ENCODE results near the gene ABHD1.
"Not testable (repeated sequence)": the region's sequence is repeated elsewhere in the genome, so short reads cannot be mapped to it uniquely, and the experiment has no call there.

ABHD1 gene

GRCh38 chr2:27123302-27124150 is at the start of gene ABHD1:
TSS of gene ABHD1 (plus strand) at chr2:27123815. CDS start at chr2:27123949, 134 bp downstream.
- DNase-seq: peak; percentile 13

- no peak for DNase-seq
Observed at GRCh38 chr2:27074738-27075565, 48.7 kb upstream of the ABHD1 start.

DNA sequence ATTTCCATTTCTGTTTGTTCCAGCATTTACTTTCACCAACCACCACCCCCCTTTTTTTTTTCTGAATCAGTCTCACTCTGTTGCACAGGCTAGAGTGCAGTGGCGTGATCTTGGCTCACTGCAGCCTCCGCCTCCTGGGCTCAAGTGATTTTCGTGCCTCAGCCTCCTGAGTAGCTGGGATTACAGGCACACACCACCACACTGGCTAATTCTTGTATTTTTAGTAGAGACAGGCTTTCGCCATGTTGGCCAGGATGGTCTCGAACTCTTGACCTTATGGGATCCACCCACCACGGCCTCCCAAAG is 48.1 kb upstream of the ABHD1 start:
- not testable (repeated sequence) for DNase-seq

- DNase-seq: no peak
Observed at GRCh38 chr2:27076323-27076722, 47.3 kb upstream of the ABHD1 start.

DNA sequence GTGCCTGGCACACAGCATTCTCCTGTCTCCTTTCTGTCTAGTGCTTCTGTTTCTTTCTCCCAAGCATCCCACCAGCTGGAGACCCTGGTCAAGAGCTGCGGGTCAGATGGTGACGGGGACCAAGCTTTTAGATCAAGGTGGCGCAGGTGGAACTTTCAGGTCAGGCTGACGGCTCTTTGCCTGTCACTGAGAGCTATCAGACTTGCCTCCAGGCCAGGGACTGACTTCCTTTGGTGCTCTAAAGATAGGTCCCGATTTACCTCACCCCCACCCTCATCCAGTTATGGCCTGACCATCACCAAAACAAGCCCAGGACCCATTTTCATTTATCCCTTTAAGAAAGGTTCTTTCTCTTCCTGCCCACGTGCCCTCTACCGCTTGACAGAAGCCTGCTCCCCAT is 46.4 kb upstream of the ABHD1 start:
- DNase-seq: no peak

DNA sequence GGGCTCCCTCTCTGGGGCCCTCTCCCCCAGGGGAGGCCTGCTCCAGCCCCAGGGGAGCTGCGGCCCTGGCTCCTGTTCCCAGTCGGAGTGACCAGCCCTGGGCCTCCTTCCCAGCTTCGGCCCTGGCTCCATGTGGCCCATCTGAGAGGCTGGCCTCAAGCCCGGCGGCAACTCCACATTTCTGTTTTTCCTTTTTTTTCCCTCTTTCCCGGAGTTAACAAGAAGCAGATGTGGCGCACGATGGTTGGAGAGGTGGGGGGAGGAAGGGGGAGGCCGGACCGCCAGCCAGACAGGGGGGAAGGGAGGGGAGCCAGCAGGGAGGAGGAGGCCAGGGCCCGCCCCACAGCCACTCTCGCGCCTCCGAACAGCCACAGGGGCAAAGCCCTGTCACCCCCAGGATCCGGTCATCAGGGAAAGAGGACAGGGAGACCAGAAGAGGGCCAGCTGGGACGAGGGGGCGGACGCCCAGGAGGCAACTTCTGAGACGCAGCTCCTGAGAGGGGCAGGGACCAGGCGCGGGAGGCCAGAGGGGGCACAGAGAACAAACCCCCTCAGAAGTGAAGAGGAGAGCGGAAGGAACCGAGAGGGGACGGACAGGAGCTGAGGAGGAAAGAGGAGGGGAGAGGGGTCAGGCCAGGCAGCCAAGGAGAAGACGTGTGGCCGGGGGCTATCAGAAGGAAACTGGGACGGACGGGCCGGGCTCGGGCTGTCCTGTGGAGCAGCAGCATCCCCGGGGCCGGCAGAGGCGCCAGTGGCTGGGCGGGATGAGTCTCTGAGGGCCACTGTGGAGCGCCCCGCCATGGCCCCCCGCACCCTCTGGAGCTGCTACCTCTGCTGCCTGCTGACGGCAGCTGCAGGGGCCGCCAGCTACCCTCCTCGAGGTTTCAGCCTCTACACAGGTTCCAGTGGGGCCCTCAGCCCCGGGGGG is 45.1 kb upstream of the ABHD1 start, which contains the start of gene EMILIN1:
TSS of gene EMILIN1 (plus strand) at position 349 of the 928 bp plus-strand sequence. CDS start at position 800, 451 bp downstream.
- no peak for DNase-seq

DNA sequence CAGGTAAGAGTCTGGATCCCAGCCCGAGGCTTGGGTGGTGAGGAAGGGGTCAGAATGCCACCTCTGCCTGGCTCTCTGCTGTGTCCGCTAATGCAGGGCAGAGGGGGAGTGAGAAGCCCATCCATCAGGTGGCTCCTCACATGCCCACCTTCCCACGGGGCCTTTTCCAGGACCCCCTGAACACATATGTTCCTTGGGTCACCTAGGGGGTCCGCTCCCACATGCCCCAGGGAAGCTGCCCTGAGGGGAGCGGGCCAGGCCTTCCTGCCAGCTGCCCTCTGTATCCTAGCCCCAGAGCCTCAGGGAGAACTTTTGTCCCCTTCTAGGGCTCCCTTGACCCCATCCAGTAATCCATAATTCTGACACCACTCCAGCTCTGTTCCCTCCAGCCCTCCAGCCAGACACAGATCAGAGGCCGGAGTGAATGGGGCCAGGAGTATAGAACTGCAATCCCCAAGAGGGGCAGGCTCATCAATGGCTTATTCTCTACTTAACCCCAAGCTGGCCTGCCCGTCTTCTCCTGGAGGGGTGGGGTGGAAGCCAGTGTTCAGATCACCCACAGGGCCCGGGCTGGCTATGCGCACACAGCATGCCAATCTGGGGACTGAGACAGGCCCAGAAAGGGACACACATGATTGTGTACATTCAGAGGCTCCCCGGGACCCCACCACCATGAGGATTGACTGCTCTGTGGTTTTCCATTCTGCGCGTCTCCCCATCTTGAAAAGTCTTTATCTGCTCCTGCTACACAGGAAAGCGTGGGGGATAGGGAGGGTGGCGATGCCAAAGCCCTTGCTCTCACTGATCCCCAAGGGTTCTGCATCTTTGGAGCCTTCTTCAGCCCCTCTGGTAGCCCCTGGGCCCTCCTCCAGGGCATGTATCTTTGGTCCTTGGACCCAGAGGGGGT is 44.1 kb upstream of the ABHD1 start:
- no peak for DNase-seq

GRCh38 chr2:27080140-27080469 is 43.5 kb upstream of the ABHD1 start:
- no peak for DNase-seq

DNA sequence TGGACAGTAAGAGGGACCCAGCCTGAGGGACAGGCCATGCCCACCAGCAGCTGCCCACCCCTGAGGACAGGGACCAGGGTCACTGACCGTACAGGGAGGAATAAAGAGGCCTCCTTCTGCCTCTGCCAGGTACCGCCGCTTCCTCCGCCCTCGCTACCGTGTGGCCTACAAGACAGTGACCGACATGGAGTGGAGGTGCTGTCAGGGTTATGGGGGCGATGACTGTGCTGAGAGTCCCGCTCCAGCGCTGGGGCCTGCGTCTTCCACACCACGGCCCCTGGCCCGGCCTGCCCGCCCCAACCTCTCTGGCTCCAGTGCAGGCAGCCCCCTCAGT is 43.0 kb upstream of the ABHD1 start:
- DNase-seq: no peak

GRCh38 chr2:27081984-27082772 is 41.4 kb upstream of the ABHD1 start:
- no peak for DNase-seq

- DNase-seq: no peak
Observed at GRCh38 chr2:27082773-27083409, 40.7 kb upstream of the ABHD1 start.

DNA sequence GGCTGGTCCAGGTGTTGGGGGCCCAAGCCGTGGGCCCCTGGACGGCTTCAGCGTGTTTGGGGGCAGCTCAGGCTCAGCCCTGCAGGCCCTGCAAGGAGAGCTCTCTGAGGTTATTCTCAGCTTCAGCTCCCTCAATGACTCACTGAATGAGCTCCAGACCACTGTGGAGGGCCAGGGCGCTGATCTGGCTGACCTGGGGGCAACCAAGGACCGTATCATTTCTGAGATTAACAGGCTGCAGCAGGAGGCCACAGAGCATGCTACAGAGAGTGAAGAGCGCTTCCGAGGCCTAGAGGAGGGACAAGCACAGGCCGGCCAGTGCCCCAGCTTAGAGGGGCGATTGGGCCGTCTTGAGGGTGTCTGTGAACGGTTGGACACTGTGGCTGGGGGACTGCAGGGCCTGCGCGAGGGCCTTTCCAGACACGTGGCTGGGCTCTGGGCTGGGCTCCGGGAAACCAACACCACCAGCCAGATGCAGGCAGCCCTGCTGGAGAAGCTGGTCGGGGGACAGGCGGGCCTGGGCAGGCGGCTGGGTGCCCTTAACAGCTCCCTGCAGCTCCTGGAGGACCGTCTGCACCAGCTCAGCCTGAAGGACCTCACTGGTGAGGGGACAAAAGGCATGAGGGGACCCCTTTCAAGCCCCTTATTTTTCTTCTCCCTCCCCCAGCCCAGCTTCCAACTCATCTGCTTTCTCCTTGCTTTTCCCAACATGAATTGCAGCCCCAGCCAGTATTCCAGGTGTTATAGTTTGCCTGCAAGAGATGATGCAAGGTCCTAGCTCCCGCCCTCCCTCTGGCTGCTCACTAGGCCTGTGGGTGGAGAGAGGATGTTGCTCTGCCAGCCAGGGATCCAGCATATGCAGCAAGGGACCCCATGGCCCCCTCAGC is 40.0 kb upstream of the ABHD1 start:
- DNase-seq: no peak

DNA sequence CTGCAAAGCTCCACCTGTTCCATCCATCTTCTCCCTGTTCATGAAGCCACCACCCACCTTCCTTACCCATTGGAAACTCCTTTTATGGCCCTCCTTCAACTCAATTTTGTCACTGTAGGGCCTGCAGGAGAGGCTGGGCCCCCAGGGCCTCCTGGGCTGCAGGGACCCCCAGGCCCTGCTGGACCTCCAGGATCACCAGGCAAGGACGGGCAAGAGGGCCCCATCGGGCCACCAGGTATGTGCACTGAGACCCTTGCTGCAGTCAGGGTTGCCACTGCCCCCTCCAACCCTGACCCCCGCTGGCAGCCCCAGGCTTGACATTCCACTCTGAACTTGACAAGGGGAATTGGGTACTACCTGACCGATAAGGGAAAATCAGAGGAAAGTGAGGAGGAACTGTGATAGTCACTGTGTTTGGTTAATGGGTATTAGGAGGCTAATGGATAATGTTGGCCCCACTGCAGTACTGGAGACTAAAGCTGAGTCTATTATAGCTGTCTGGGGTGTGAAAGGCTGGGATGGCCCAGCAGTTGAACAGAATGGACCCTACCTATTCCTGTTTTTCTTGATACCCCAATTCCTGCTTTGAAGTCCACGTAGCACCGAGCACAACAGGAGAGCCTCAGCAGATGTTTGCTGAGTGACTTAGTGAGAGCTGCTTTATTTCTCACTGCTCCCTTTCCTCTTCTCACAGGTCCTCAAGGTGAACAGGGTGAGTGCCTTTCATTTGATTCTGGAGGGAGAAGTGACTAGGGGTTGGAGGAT is 39.1 kb upstream of the ABHD1 start:
- DNase-seq: no peak

DNA sequence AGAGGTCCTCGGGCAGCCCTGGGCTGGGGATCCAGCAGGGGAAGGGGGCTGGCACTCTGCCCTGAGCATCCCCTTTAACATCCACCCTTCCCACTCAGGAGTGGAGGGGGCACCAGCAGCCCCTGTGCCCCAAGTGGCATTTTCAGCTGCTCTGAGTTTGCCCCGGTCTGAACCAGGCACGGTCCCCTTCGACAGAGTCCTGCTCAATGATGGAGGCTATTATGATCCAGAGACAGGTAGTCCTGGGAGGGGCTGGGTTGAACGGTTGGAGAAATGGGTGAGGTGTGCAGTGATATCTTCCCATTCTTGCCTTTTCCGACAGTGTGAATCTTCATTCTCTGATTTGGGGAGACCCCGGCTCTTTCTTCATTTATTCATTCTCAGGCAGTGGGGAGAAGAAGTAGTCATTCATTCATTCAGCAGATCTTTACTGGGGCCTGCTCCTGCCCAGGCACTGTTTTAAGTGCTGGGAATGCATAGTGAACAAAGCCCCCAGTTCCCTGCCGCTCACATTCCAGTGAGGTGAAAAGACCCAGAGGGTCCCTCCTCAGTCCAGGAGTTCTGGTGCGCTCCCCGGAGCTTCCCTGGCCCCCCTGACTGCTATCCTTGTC is 38.4 kb upstream of the ABHD1 start:
- no peak for DNase-seq

- peak; percentile 6 for DNase-seq
Observed at GRCh38 chr2:27085673-27086089, 37.9 kb upstream of the ABHD1 start.

GRCh38 chr2:27086090-27086723 is 37.4 kb upstream of the ABHD1 start:
- DNase-seq: peak; percentile 91

DNA sequence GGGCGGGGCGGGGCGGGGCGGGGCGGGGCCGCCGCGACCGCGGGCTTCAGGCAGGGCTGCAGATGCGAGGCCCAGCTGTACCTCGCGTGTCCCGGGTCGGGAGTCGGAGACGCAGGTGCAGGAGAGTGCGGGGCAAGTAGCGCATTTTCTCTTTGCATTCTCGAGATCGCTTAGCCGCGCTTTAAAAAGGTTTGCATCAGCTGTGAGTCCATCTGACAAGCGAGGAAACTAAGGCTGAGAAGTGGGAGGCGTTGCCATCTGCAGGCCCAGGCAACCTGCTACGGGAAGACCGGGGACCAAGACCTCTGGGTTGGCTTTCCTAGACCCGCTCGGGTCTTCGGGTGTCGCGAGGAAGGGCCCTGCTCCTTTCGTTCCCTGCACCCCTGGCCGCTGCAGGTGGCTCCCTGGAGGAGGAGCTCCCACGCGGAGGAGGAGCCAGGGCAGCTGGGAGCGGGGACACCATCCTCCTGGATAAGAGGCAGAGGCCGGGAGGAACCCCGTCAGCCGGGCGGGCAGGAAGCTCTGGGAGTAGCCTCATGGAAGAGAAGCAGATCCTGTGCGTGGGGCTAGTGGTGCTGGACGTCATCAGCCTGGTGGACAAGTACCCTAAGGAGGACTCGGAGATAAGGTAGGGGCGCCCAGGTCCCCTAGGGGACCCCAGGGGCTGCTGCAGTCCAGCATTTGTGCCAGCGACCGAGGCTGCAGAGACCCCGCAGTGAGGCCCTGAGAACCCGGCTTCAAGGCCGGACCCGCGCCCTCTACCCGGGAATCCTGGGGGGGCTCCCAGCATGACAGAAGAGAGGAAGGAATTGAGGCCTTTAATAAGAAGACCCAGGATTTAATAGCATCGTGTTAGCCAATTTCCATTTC is 36.7 kb upstream of the ABHD1 start, which contains the start of gene KHK:
TSS of gene KHK (plus strand) at position 49 of the 870 bp plus-strand sequence. CDS start at position 537, 488 bp downstream.
- DNase-seq: peak; percentile 59
